ENCODE measurements around the gene LDB3.

The LDB3 gene

DNA sequence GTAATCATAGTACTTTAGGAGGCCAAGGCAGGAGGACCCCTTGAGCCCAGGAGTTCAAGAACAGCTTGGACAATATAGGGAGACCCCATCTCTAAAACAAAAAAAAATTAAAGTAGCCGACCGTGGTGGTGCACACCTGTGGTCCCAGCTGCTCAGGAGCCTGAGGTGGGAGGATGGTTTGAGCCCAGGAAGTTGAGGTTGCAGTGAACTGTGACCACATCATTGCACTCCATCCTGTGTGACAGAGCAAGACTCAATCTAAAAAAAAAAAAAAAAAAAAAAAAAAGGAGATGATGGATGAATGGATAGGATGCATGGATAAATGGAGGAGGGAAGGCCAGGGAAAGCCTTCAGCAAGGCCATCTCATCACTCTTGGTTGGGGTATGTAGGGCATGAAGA lies 54.7 kb downstream of the LDB3 start:
- no peak overlapping the region for H3K9ac ChIP-seq (ENCODE audit: low read length in 5 of 5)
- peaks cover 0 to 7% (median 7%) of the 10 kb centered on the region in 5 donors for H3K4me1 ChIP-seq (ENCODE audit: control insufficient read depth in 5 of 5, insufficient read depth in 5 of 5, low read length in 5 of 5)
- H3K9me3 ChIP-seq (ENCODE audit: control insufficient read depth in 5 of 5, low read length in 5 of 5), result no peaks in the 10 kb centered on the region
- no peaks in the 10 kb centered on the region for H3K36me3 ChIP-seq (ENCODE audit: control insufficient read depth in 5 of 5, insufficient read depth in 5 of 5, low read length in 5 of 5)
- H3K4me3 ChIP-seq (ENCODE audit: low read depth in 1 of 5, low read length in 5 of 5), result no peak overlapping the region
- peaks cover 0 to 9% (median 0%) of the 10 kb centered on the region in 5 donors for H3K27me3 ChIP-seq (ENCODE audit: control insufficient read depth in 5 of 5, insufficient read depth in 4 of 5, low read length in 5 of 5)
- no peak overlapping the region for H3K27ac ChIP-seq (ENCODE audit: low read depth, low read length)

DNA sequence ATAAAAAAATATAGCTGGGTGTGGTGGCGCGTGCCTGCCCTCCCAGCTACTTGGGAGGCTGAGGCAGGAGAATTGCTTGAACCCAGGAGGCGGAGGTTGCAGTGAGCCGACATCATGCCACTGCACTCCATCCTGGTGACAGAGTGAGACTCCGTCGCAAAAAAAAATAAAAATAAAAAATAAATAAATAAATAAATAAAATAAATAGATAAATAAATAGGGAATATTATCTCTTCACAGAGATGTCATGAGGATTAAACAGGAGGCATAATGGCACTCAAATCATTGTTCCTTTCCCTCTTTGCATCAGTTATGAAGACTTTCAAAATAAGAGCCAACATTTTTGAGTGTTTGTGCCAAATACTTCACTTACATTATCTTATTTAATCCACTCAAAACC lies 56.1 kb downstream of the LDB3 start:
- Histone ChIP-seq H3K9ac (ENCODE audit: low read length in 5 of 5) (no peak overlapping the region), H3K4me3 (ENCODE audit: low read depth in 1 of 5, low read length in 5 of 5) (no peak overlapping the region), H3K4me1 (ENCODE audit: control insufficient read depth in 5 of 5, insufficient read depth in 5 of 5, low read length in 5 of 5) (peaks cover 0 to 18% (median 12%) of the 10 kb centered on the region in 5 donors), H3K9me3 (ENCODE audit: control insufficient read depth in 5 of 5, low read length in 5 of 5) (no peaks in the 10 kb centered on the region), H3K27ac (ENCODE audit: low read depth, low read length) (no peak overlapping the region), H3K27me3 (ENCODE audit: control insufficient read depth in 5 of 5, insufficient read depth in 4 of 5, low read length in 5 of 5) (peaks cover 0 to 9% (median 0%) of the 10 kb centered on the region in 5 donors), H3K36me3 (ENCODE audit: control insufficient read depth in 5 of 5, insufficient read depth in 5 of 5, low read length in 5 of 5) (no peaks in the 10 kb centered on the region)

DNA sequence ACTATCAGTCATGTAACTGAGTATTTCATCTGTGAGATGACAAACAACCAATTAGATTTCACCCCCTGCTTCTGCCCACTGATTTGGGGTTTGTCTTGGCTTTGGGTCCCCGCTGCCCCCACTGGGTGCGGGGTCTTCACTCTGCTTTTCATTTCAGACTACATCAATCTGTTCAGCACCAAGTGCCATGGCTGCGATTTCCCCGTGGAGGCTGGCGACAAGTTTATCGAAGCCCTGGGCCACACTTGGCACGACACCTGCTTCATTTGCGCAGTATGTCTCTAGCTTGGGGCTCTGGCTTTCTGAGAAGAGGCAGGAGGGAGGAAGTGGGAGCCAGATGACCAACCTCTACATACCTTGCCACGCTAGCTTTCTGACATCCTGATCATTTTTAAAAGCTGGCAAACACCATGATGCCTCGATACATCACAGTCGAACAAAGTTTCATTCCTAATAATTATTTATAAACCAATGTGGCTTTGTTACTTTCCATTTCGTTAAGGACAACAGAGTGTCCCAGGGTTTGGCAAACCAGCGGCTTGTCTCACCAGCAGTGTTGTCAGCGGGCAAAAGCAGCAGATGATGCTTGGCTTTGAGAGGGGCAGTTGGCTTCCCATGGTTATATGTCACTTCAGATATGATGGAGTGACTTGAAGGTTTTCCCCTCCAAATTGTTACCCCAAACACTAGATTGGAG lies 57.8 kb downstream of the LDB3 start:
- no peak overlapping the region for H3K27ac ChIP-seq (ENCODE audit: low read depth, low read length)
- H3K36me3 ChIP-seq (ENCODE audit: control insufficient read depth in 5 of 5, insufficient read depth in 5 of 5, low read length in 5 of 5), result no peaks in the 10 kb centered on the region
- H3K4me1 ChIP-seq (ENCODE audit: control insufficient read depth in 5 of 5, insufficient read depth in 5 of 5, low read length in 5 of 5), result peaks cover 2 to 33% (median 18%) of the 10 kb centered on the region in 5 donors

DNA sequence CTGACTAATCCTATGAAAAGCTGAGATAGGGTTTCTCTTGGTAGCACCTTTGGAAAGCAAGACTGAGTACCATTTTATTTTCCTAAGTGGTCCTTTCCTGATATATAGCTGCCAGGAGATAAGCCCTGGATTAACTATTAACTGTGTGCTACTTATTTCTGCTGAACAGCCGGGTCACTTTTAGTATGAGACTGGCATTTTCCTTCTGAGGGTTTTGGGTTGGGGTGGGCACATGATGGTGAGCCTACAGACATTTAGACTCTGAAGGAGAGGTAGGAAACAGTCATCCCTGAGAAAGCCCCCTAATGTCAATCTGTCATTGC lies 58.3 kb downstream of the LDB3 start:
- Histone ChIP-seq H3K9me3 (ENCODE audit: control insufficient read depth in 5 of 5, low read length in 5 of 5) (no peaks in the 10 kb centered on the region), H3K36me3 (ENCODE audit: control insufficient read depth in 5 of 5, insufficient read depth in 5 of 5, low read length in 5 of 5) (no peaks in the 10 kb centered on the region), H3K27ac (ENCODE audit: low read depth, low read length) (no peak overlapping the region), H3K27me3 (ENCODE audit: control insufficient read depth in 5 of 5, insufficient read depth in 4 of 5, low read length in 5 of 5) (peaks cover 0 to 6% (median 0%) of the 10 kb centered on the region in 5 donors), H3K4me1 (ENCODE audit: control insufficient read depth in 5 of 5, insufficient read depth in 5 of 5, low read length in 5 of 5) (peaks cover 2 to 38% (median 21%) of the 10 kb centered on the region in 5 donors), H3K9ac (ENCODE audit: low read length in 5 of 5) (no peak overlapping the region), H3K4me3 (ENCODE audit: low read depth in 1 of 5, low read length in 5 of 5) (no peak overlapping the region)

More for the DNA sequence above, 57.8 kb downstream of the LDB3 start:
- no peak overlapping the region for H3K9ac ChIP-seq (ENCODE audit: low read length in 5 of 5)
- no peak overlapping the region for H3K4me3 ChIP-seq (ENCODE audit: low read depth in 1 of 5, low read length in 5 of 5)
- peaks cover 0 to 8% (median 0%) of the 10 kb centered on the region in 5 donors for H3K27me3 ChIP-seq (ENCODE audit: control insufficient read depth in 5 of 5, insufficient read depth in 4 of 5, low read length in 5 of 5)
- H3K9me3 ChIP-seq (ENCODE audit: control insufficient read depth in 5 of 5, low read length in 5 of 5), result no peaks in the 10 kb centered on the region

DNA sequence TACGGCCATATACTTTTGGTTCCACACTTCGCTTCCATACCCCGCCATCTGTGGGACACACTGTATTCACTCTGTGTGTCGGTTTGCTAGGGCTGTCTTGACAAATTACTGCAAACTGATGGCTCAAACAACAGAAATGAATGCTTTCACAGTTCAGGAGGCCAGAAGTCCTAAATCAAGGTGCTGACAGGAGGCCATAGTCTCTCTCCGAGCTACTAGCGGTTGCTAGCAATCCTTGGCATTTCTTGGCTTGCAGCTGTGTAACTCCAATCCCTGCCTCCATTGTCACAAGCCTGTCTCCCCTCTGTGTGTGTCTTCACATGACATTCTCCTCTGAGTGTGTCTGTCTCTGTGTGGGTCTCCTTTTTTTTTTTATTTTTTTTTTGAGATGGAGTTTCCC lies 59.2 kb downstream of the LDB3 start:
- Histone ChIP-seq H3K9ac (ENCODE audit: low read length in 5 of 5) (peak overlapping the region in 1 of 5 donors; percentile 48), H3K4me3 (ENCODE audit: low read depth in 1 of 5, low read length in 5 of 5) (no peak overlapping the region), H3K9me3 (ENCODE audit: control insufficient read depth in 5 of 5, low read length in 5 of 5) (no peaks in the 10 kb centered on the region), H3K36me3 (ENCODE audit: control insufficient read depth in 5 of 5, insufficient read depth in 5 of 5, low read length in 5 of 5) (no peaks in the 10 kb centered on the region), H3K27me3 (ENCODE audit: control insufficient read depth in 5 of 5, insufficient read depth in 4 of 5, low read length in 5 of 5) (peaks cover 0 to 6% (median 0%) of the 10 kb centered on the region in 5 donors), H3K27ac (ENCODE audit: low read depth, low read length) (peak overlapping the region; percentile 80), H3K4me1 (ENCODE audit: control insufficient read depth in 5 of 5, insufficient read depth in 5 of 5, low read length in 5 of 5) (peaks cover 2 to 46% (median 21%) of the 10 kb centered on the region in 5 donors)

DNA sequence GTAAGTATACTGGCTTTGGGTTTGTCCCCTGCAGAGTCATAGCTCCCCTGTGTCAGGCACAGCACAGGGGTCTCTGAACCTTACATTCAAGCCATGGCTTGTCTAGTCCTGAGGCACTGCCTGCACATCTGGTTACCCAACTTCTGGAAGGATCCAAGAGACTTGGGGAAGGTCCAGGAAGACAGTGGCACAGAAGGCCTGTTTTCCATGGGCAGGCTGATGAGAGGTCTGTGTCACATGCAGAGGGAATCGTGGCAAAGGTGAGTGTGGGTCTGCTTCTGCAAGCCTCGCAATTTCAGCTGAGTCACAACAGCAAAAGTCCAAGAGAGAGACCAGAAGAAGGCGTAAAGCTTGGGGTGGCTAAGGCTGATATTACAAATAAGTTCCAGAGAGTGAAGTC lies 59.7 kb downstream of the LDB3 start:
- Histone ChIP-seq H3K9me3 (ENCODE audit: control insufficient read depth in 5 of 5, low read length in 5 of 5) (no peaks in the 10 kb centered on the region), H3K27ac (ENCODE audit: low read depth, low read length) (peak overlapping the region; percentile 80), H3K4me1 (ENCODE audit: control insufficient read depth in 5 of 5, insufficient read depth in 5 of 5, low read length in 5 of 5) (peaks cover 2 to 52% (median 21%) of the 10 kb centered on the region in 5 donors), H3K27me3 (ENCODE audit: control insufficient read depth in 5 of 5, insufficient read depth in 4 of 5, low read length in 5 of 5) (peaks cover 0 to 6% (median 0%) of the 10 kb centered on the region in 5 donors), H3K9ac (ENCODE audit: low read length in 5 of 5) (peak overlapping the region in 1 of 5 donors; percentile 48), H3K4me3 (ENCODE audit: low read depth in 1 of 5, low read length in 5 of 5) (no peak overlapping the region), H3K36me3 (ENCODE audit: control insufficient read depth in 5 of 5, insufficient read depth in 5 of 5, low read length in 5 of 5) (no peaks in the 10 kb centered on the region)

DNA sequence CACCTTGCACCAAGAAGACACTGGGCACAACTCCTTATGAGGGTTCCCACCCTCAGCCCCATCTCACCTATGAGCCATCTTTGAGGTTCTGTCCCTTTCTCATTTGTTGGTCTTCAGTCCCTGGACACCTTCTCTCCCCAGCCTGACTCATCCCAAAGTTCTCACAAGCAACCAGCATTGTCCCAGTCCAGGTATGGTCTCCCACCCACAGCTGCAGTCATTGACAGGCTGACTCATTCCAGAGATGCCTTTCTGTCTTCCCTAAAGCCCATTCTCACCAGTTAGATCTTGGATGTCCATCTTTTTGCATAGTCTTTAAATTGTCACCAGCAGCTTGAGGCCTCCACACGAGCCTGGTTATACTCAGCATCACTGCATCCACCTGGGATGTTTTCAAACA lies 61.4 kb downstream of the LDB3 start:
- Histone ChIP-seq H3K27ac (ENCODE audit: low read depth, low read length) (peak overlapping the region; percentile 80), H3K4me3 (ENCODE audit: low read depth in 1 of 5, low read length in 5 of 5) (no peak overlapping the region), H3K27me3 (ENCODE audit: control insufficient read depth in 5 of 5, insufficient read depth in 4 of 5, low read length in 5 of 5) (peaks cover 0 to 3% (median 0%) of the 10 kb centered on the region in 5 donors), H3K9ac (ENCODE audit: low read length in 5 of 5) (no peak overlapping the region), H3K36me3 (ENCODE audit: control insufficient read depth in 5 of 5, insufficient read depth in 5 of 5, low read length in 5 of 5) (no peaks in the 10 kb centered on the region), H3K4me1 (ENCODE audit: control insufficient read depth in 5 of 5, insufficient read depth in 5 of 5, low read length in 5 of 5) (peaks cover 2 to 65% (median 21%) of the 10 kb centered on the region in 5 donors), H3K9me3 (ENCODE audit: control insufficient read depth in 5 of 5, low read length in 5 of 5) (no peaks in the 10 kb centered on the region)

DNA sequence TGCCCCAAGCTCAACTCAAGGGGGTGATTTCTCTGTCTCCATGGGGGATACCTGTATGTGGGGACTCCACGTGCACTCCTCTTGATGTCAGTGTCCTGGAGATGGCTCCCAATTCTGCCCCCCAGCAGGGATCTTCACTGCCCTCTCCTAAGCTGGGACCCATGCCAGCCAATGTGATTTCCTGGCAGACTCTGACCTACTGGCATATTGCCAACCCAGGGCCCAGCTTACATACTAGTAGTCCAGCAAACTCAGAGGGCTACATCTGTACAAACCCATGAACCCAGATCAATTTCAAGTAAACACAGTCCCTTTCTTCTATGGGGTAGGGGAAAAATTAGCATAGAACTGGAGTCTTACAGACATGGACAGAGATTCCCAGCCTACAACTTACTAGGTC lies 61.9 kb downstream of the LDB3 start:
- H3K36me3 ChIP-seq (ENCODE audit: control insufficient read depth in 5 of 5, insufficient read depth in 5 of 5, low read length in 5 of 5), result no peaks in the 10 kb centered on the region
- H3K4me1 ChIP-seq (ENCODE audit: control insufficient read depth in 5 of 5, insufficient read depth in 5 of 5, low read length in 5 of 5), result peaks cover 2 to 65% (median 21%) of the 10 kb centered on the region in 5 donors
- H3K27me3 ChIP-seq (ENCODE audit: control insufficient read depth in 5 of 5, insufficient read depth in 4 of 5, low read length in 5 of 5), result peaks cover 0 to 3% (median 0%) of the 10 kb centered on the region in 5 donors
- H3K9ac ChIP-seq (ENCODE audit: low read length in 5 of 5), result peak overlapping the region in 3 of 5 donors; percentile 19 to 46 (median 31)
- H3K9me3 ChIP-seq (ENCODE audit: control insufficient read depth in 5 of 5, low read length in 5 of 5), result no peaks in the 10 kb centered on the region
- peak overlapping the region; percentile 58 for H3K27ac ChIP-seq (ENCODE audit: low read depth, low read length)
- peak overlapping the region in 1 of 5 donors; percentile 5 for H3K4me3 ChIP-seq (ENCODE audit: low read depth in 1 of 5, low read length in 5 of 5)

DNA sequence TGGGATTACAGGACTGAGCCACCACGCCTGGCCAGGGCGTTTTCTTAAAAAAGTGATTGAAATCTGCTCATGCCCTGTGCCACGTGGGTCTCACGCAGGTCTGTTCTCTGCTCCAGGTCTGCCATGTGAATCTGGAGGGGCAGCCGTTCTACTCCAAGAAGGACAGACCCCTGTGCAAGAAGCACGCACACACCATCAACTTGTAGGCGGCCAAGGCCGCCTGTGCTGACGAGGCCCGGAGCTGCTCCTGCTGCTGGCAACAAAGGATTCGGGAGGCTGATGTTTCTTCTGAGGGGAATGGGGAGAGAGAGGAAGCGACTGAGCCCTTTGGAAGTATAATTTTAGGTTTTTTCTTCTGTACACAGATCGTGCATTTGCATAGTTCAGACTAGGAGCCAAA lies 64.5 kb downstream of the LDB3 start:
- peaks cover 2 to 59% (median 17%) of the 10 kb centered on the region in 5 donors for H3K4me1 ChIP-seq (ENCODE audit: control insufficient read depth in 5 of 5, insufficient read depth in 5 of 5, low read length in 5 of 5)
- H3K4me3 ChIP-seq (ENCODE audit: low read depth in 1 of 5, low read length in 5 of 5), result no peak overlapping the region
- H3K36me3 ChIP-seq (ENCODE audit: control insufficient read depth in 5 of 5, insufficient read depth in 5 of 5, low read length in 5 of 5), result no peaks in the 10 kb centered on the region
- no peak overlapping the region for H3K9ac ChIP-seq (ENCODE audit: low read length in 5 of 5)
- H3K9me3 ChIP-seq (ENCODE audit: control insufficient read depth in 5 of 5, low read length in 5 of 5), result no peaks in the 10 kb centered on the region
- H3K27me3 ChIP-seq (ENCODE audit: control insufficient read depth in 5 of 5, insufficient read depth in 4 of 5, low read length in 5 of 5), result peaks cover 0 to under 1% (median 0%) of the 10 kb centered on the region in 5 donors
- peak overlapping the region; percentile 58 for H3K27ac ChIP-seq (ENCODE audit: low read depth, low read length)

DNA sequence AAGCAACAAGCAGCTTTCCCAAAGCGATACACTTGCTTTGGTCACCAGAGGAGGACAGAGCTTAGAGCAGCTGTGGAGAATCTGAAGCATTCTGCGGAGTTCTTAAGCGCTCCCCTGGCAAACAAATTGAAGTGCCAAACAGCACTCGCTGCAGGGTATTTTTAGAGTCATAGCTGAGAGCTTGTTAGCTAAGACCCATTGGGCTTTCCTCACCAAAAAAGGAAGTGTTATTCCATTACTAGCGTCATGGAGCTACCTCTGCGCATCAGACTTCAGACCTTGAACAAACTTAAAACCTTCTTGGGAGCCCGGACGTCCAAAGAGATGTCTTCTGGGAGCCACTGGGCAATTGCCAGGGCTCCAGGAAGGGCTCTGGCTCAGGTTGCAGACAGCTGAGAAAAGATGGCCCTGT lies 65.0 kb downstream of the LDB3 start:
- Histone ChIP-seq H3K27me3 (ENCODE audit: control insufficient read depth in 5 of 5, insufficient read depth in 4 of 5, low read length in 5 of 5) (peaks cover 0 to 2% (median 0%) of the 10 kb centered on the region in 5 donors), H3K9ac (ENCODE audit: low read length in 5 of 5) (no peak overlapping the region), H3K9me3 (ENCODE audit: control insufficient read depth in 5 of 5, low read length in 5 of 5) (no peaks in the 10 kb centered on the region), H3K4me3 (ENCODE audit: low read depth in 1 of 5, low read length in 5 of 5) (no peak overlapping the region), H3K27ac (ENCODE audit: low read depth, low read length) (peak overlapping the region; percentile 58), H3K36me3 (ENCODE audit: control insufficient read depth in 5 of 5, insufficient read depth in 5 of 5, low read length in 5 of 5) (no peaks in the 10 kb centered on the region), H3K4me1 (ENCODE audit: control insufficient read depth in 5 of 5, insufficient read depth in 5 of 5, low read length in 5 of 5) (peaks cover 0 to 55% (median 12%) of the 10 kb centered on the region in 5 donors)

All from subcutaneous abdominal adipose tissue (tissue), 5 donors.